HG03045 (cell line): ENCODE data around the gene SLC25A13.
"Not testable (repeated sequence)": the region's sequence is repeated elsewhere in the genome, so short reads cannot be mapped to it uniquely, and the experiment has no call there.

Experiments
- ATAC-seq: cut with Tn5 transposase; IDR thresholded peaks from one replicate; pipeline ENCODE4 v1.9.1; 2021; ENCODE audit warnings: mild to moderate bottlenecking, moderate library complexity; ENCODE audit not compliant: unreplicated experiment

SLC25A13 gene, protein sequence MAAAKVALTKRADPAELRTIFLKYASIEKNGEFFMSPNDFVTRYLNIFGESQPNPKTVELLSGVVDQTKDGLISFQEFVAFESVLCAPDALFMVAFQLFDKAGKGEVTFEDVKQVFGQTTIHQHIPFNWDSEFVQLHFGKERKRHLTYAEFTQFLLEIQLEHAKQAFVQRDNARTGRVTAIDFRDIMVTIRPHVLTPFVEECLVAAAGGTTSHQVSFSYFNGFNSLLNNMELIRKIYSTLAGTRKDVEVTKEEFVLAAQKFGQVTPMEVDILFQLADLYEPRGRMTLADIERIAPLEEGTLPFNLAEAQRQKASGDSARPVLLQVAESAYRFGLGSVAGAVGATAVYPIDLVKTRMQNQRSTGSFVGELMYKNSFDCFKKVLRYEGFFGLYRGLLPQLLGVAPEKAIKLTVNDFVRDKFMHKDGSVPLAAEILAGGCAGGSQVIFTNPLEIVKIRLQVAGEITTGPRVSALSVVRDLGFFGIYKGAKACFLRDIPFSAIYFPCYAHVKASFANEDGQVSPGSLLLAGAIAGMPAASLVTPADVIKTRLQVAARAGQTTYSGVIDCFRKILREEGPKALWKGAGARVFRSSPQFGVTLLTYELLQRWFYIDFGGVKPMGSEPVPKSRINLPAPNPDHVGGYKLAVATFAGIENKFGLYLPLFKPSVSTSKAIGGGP

DNA sequence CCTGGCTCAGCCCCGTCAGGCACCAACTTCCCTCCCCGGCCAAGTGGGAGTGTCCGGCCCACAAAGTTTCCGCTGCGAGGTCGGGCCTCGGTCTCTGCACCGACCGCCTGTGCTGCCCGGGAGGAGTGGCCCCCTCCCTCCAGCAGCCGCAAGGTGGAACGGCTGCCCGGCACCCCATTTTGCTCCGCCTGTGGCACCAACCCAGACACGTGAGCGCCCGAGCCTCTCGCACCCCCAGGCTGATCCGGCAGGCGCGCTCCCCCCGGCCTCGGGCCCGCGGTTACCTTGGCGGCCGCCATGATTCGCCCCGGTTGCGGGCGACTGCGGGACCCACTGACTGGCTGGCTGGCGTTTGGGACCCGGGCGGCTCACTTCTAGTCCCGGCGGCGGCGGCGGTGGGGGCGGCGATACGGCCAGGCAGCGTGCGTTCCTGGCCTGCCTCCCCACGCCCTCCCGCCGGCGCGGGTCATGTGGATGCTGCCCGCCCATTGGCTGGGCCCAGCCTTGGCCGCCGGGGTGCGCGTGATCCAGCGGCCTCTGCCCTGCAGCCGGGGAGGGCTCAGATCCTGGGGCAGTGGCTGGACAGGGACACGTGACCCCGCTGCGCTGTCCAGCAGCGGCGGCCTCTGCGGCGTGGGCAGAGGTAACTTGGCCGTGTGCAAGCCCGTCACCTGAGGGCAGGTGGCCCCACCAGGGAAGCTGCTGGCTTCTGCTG, at the start of gene SLC25A13:
Gene SLC25A13 (minus strand): TSS at position 441 of the 715 bp plus-strand sequence. CDS start 142 bp downstream, at position 299.
- ATAC-seq: peak; percentile 85

DNA sequence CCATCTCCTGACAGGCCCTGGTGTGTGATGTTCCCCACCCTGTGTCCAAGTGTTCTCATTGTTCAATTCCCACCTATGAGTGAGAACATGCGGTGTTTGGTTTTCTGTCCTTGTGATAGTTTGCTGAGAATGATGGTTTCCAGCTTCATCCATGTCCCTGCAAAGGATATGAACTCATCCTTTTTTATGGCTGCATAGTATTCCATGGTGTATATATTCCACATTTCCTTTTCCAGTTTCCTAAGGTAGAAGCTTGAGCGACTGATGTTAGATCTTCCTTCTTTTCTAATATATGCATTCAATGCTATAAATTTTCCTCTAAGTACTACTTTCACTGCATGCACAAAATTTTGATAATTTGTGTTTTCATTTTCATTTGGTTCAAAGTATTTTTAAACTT, 44.0 kb upstream of the SLC25A13 start:
- not testable (repeated sequence) for ATAC-seq

DNA sequence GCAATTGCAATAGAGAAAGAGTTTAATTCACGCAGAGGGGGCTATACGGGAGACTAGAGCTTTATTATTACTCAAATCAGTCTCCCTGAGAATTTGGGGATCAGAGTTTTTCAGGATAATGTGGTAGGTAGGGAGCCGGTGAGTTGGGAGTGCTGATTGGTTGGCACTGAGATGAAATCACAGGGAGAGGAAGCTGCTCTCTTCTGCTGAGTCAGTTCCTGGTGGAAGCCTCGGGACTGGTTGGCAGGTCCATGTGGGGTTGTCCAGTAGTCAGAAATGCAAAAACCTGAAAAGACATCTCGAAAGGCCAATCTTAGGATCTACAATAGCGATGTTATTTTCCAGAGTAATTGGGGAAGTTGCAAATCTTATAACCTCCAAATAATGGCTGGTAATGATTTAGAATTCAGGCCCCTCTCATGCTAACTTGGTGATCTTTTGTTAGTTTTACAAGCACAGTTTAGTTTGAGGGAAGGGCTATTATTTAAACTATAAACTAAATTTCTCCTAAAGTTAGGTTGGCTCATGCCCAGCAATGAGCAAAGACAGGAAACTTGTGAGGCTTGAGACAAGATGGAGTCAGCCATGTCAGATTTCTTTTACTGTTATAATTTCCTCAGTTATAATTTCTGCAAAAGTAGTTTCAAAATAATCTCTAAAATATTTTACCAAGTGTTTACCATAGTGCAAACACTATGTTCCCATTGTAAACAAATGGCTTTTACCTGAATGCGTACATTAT, 39.4 kb upstream of the SLC25A13 start:
- no peak for ATAC-seq

DNA sequence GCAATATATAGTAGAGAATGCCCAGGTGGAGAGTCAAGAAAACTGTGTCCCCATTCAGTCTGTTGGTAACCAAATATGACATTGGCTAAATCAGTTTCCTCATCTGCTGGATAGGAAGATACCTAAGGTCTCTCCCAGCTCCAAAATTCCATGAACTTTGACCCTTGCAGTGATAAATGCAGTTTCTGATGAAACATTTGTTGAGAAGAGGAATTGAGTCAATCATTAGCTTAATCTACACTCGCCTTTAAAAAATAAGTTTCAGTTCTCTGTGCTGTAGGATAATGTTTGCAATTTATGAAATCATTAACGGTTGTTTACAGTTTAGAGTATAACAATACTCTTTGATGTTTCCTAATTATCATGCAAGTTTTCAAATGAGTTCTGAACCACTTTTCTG, 38.0 kb upstream of the SLC25A13 start:
- ATAC-seq: no peak

DNA sequence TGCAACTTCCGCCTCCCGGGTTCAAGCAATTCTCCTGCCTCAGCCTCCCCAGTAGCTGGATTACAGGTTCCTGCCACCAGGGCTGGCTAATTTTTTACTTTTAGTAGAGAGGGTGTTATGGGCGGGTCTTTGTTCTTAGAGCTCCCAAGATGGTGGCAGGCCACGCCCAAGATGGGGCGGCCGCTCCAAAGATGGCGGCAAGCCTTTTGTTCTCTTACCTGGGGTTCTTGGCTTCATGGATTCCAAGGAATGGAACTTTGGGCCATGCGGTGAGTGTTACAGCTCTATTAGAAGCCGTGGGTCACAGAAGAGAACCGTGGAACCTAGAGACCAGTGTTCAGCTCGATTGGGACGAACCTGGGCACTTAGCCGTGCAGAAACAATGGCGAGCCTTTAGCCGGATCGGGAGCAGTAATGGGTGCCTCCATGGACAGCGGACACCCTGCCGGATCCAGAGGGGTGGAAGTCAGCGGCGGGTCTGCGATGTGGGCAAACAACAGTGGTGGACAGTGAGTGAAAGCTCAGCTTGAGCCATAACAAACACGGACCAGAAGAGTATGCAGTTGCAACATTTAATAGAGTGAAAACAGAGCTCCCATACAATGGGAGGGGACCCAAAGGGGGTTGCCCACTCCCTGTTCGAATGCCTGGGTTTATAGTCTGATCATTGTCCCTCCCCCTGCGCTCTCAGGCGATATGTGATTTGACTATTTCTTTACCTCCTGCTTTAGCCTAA, 36.5 kb upstream of the SLC25A13 start:
- ATAC-seq: not testable (repeated sequence)

DNA sequence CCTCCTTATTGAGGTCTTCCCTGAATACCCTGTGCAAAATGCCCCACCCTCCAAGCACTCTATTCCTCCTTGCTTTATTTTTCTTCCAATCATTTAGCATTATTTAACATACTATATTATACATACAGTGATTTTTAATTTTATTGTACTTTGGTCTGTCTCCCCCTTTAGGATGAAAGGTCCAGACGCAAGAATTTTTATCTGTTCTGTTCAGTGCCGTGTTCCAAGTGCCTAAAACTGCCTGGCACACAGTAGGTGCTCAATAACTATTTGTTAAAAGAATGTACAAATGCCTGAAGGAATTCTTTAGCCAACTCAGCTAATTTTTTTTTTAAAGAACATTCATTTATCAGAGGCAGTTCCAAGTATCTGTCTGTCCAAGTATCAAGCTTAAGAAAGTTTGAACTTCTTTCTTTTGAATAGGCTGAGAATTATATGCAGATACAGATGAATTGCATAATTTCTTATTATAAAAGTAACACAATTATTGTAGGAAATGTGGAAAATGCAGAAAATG, 34.1 kb upstream of the SLC25A13 start:
- no peak for ATAC-seq

DNA sequence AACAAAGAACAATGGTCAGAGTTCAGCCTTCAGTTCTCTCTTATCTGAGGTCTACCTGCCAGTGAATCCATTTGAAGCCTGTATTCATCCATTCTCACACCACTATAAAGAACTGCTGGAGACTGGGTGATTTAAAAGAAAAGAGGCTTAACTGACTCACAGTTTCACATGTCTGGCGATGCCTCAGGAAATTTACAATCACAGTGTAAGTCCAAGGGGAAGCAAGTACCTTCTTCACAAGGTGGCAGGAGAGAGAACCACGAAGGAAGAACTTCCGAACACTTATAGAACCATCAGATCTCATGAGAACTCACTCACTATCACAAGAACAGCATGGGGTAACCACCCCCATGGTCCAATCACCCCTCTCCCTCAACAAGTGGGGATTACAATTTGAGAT, 33.0 kb upstream of the SLC25A13 start:
- ATAC-seq: no peak

DNA sequence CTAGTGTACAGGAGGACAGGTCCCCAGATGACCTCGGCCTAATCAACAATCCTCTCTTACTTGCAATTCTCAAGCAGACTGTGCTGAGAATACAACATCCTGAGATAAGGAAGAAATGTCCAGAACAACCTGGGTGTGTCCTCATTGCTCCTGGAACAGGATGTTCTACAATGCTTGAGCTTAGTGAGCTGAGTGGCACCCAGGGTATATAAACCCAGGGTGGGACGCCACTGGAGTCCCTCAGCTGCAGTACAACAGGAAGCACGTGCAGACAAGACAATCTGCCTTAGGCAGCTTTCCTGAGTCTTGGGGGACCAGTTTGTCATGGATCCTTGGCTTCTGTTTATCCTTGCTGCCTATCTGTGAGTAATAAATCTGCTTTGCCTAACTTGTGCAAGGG, 27.7 kb upstream of the SLC25A13 start:
- ATAC-seq: no peak

DNA sequence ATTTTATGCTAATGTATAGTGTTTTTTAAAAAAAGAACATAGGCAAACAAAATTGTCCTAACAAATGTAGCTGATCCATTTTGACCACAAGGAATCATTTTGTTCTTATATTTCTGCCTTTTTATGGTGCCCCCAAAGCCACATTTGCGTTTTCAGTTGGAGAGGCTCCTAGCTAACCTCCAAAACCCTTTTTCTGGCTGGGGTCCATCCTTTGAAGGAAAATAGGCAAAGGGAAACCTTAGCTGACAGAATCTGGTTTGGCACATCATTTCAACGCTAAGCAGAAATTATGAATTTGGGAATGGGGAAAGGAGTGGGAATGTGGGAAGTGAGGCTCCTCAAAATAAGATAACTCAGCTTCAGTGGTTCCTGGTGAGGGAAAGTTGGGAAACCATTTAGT, 25.6 kb upstream of the SLC25A13 start:
- no peak for ATAC-seq

DNA sequence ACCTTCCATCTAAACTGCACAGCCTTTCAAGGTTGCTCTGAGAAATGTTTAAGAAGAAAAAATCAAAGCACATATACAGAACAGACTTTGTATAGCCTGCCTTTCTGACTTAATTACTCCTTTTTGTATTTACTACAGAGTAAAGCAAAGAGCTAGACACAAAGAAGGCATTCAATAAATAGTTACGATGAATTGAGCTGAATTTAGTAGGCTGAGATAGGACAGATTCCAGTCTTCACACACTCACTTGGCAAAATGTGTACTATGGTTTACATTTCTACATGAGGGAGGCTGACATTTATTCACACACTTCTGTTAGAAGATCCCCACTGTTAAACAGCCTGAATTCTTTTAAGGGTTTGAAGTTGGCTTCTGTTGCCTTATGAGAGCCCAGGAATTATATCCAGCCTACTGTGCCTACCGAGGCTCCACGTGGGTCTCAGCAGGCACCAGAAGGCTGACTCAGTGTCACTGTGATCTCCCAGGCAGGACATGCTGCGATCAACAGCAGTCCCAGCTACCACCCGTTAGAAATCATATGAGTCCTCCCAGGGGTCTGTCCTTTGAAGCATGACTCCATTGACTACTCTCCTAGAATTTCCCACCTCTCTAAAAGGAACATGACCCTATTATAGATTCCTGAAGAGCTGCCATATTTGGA, 24.5 kb upstream of the SLC25A13 start:
- no peak for ATAC-seq

DNA sequence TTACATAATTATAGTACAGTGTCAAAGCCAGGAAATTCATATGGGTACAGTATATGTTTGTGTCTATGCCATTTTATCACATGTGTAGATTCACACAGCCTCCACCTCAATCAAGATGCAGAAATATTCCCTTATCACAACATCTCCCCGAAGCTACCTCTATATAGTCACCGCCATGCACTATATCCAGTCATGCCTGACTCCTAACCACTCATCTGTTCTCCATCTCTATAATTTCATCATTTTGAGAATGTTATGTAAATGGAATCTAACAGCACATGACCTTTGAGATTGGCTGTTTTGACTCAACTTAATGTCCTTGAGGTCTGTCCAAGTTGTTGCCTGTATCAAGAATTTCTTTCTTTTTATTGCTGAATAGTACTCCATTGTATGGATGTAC, 22.3 kb upstream of the SLC25A13 start:
- no peak for ATAC-seq

DNA sequence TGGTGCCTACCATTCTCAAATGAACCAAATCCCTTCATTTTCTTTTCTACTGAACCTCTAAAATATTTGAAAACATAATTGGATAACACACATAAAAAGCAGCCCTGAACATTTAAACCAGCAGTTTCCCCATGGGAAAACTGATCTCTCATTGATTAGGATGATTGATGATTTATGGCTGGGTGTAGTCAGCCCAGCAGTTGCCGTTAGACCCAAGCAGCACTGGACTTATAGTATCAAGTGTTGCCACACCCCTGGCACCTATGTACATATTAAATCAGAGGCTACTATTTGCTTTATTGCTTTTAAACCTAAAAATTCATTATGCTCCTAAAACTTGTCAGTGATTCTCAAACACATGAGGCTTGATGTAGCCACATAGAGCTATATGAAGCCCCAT, 20.2 kb upstream of the SLC25A13 start:
- no peak for ATAC-seq

DNA sequence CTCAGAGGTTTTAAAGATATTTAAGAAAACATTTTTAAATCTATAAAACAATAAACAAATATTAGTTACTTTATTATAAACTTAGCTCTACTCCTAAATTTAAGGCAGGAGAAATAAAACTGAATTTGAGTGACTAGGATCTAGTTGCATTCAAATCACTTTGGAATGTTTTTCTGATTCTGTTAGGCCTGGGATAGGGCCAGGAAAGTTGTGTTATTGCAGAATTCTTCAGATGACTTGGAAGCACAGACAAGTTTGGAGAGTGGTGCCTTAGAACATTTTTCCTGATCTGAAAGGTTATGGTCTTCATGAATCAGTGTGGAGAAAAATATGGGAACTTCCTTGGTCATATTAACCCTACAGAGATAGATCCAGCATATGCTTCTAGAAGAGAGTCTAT, 15.6 kb upstream of the SLC25A13 start:
- ATAC-seq: no peak

DNA sequence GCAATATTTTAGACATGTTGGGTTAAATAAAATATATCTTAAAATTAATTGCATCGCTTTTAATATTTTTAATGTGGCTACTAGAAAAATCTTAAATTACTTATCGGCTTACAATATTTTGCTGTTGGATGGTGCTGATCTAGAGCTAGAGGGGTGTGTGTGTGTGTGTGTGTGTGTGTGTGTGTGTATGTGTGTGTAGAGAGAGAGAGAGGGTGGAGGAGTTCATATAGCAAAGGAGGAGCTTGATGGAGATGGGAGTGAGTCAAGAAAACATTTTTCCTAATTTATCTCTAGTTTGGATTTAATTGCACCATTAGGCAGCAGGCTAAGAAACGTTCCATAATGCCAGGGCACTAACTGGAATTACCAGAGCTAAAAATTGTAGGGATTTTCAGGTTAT, 10.4 kb upstream of the SLC25A13 start:
- no peak for ATAC-seq

DNA sequence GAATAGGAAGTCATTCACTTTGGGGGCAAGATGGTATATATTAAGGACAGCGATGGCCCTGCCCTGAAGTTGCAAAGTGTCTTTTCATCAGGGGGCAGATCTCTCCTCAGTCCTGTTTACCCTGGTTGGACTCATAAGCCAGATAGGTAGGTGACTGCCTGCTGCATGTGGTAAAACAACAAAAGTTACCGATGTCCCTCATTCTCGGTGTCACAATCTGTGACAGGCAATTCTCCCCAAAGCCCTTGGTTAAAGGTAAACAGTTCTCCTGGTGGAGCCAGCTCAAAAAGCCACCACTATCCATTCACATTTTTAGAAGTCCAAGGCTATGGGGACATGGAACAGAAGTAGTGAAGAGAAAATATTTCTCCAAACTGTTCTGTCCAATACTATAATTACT, 9.9 kb upstream of the SLC25A13 start:
- ATAC-seq: no peak

DNA sequence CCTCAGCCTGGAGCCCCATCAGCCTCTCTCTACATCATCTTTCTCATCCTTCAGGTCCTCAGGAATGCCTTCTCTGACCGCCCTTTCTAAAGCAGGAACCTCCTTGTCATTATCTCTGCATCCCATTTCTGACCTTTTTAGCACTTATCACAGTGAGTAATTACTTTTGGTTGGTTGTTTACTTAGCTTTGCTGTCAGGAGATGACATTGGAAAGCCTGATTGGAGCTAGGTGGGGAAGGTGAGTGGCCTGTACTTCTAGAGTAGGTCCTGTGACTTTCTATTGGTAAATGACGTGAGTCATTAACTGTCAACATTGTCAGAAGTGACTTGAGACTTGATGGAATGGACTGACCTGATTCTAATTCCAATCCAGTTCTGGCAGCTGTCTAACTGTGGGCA, 9.3 kb upstream of the SLC25A13 start:
- ATAC-seq: no peak

DNA sequence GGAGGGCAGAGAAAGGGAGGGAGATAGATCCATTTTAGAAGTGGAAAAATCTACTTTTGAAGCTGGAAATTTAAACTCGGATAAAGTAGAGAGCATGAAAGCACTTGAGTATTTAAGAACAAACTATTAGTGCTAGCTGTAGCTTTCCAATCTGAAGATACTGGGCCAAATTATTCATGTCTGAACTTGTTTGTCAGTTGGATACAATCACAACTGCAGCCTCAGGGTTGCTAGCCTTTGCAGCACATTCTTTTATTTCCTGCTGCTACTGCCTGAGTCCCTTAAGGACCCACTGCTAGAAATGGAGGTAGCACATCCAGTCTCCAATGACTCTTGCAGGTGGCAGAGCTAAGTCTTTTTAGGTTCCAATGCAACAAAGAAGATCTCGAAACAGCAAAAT, 8.3 kb upstream of the SLC25A13 start:
- ATAC-seq: no peak

DNA sequence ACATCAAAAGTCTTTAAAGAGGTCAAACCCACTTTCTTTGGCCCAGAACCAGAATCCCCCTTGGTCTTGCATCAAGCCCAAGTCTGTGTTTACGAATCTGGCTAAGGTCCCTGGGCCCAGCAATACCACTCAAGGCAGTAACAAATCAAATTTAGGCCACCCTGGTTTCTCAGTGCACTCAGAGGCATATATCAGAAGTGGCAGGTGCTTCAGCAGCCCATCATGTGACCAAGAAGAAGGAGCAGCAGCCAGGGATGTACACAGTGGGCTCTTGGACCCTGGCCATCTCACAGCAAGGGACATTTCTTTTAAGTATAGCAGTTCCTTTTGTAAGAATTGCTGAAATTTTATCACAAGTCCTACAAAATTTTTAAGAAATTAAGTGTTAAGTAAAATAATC, 7.3 kb upstream of the SLC25A13 start:
- no peak for ATAC-seq

DNA sequence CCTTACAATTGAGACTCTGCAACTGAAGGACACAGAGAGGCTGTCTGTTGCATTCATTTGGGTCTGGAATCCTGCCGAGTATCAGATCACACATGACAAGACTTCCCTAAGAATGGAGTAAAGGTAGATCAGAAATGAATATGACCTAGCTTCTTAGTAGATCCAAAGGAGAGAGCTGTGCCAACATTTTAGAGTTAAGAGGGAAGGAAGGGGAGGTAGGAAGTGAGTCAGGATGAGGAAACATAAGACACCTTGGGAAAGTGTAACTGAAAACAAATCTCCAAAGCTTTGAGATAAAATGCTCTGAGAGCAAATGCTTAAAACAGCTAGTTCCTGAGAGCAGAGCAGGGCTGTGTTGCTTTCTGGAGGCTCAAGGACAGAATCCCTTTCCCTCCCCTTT, 6.1 kb upstream of the SLC25A13 start:
- no peak for ATAC-seq

DNA sequence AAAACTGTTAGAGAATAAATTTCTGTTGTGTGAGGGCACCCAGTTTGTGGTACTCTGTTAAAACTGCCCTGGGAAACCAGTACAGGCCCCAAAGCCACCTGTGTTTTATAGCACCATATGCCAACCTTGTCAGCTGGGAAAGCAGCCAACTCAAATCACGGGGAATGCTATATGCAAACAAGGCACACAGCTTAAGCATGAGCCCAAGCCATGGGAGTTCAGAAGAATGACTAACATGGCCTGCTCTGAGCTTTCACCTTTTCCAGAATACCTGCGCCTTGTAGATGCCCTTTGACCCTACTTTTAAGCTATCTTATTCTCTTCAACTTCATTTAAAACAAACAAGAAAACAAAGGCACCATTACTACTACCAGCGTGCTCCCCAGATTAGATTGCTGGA, 5.5 kb upstream of the SLC25A13 start:
- no peak for ATAC-seq
